ENCODE results near the gene CEP170.

Gene CEP170

DNA sequence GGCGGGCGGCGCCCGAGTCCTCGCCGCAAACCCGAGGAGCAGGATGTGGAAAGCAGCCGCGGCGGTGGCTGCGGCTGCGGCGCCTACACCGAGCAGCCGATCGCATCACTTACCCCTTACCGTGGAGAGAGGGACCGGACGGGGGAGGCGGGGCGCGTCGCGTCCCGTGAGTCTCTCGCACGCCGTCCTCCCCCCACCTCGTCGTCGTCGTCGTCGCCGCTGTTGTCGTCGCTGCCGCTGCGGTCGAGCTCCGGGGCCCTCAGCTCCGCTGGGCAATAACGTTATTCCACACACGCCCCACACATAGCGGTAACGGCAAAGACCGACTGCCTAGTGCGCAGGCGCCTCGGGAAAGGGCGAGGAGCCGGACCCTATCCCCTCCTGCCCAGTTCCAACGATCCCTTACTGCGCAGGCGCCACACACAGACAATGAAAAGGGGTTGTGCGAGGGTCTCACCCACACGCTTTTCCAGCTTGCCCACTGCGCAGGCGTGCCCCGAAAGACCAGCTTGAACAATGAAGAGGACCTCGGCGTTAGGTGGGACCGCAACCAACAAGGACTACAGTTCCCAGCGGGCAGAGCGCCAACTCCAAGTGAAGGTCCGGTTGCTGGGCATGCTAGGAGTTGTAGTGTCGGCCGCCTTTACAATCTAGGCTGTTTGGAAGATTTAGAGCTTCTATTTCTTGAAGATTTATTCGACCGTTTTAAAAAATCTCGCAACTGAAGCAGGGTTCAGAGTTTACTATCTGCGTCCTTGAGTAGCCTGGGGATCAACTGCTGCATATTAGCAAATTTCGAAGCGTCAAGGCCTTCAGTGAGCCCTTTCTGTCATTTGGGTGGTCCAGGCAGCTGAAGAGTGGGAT, at the start of gene CEP170:
Gene CEP170 (minus strand): TSS at position 355 of the 864 bp plus-strand sequence. CDS start 30,001 bp downstream, outside the sequence.
- no peaks in the 10 kb centered on the region for H3K36me3 Mint-ChIP-seq
- H3K27me3 Mint-ChIP-seq, result no peaks in the 10 kb centered on the region
- peak within 1 kb of the TSS; percentile 100 for H3K4me3 Mint-ChIP-seq
- peaks cover 52% of the 10 kb centered on the region for H3K4me1 Mint-ChIP-seq (ENCODE audit: low read depth)
- peak within 1 kb of the TSS; percentile 99 for H3K27ac Mint-ChIP-seq
- H3K9me3 Mint-ChIP-seq (ENCODE audit: low read depth), result no peaks in the 10 kb centered on the region

GRCh38 chr1:243301059-243301458, 46.0 kb upstream of the CEP170 start:
- Mint-ChIP-seq H3K27me3 (no peaks in the 10 kb centered on the region), H3K27ac (no peak overlapping the region), H3K36me3 (peaks cover 38% of the 10 kb centered on the region), H3K4me3 (no peak overlapping the region), H3K9me3 (ENCODE audit: low read depth) (no peaks in the 10 kb centered on the region), H3K4me1 (ENCODE audit: low read depth) (no peaks in the 10 kb centered on the region)

GRCh38 chr1:243299069-243299468, 44.0 kb upstream of the CEP170 start:
- H3K9me3 Mint-ChIP-seq (ENCODE audit: low read depth), result peaks cover 2% of the 10 kb centered on the region
- no peak overlapping the region for H3K4me3 Mint-ChIP-seq
- no peak overlapping the region for H3K27ac Mint-ChIP-seq
- peaks cover 7% of the 10 kb centered on the region for H3K4me1 Mint-ChIP-seq (ENCODE audit: low read depth)
- peaks cover 50% of the 10 kb centered on the region for H3K36me3 Mint-ChIP-seq
- no peaks in the 10 kb centered on the region for H3K27me3 Mint-ChIP-seq

DNA sequence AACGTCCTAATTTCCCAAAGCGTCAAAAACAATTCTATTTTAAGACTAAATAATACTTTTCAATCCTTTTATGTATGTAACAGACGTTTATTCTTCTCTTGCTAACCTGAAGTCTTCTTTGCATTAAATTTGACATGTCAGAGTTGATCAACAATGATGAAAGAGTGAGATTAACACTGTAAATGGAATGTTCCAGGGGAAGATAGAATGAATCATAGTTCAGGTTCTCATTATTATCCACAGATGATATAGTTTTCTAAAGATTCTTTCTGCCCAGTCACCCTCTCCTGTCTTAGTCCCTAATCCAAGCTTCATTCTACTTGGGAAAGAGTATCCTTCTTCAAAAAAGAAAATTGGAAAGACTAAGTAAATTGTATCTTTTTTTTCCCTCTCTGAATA, 39.6 kb upstream of the CEP170 start:
- Mint-ChIP-seq H3K36me3 (peaks cover 55% of the 10 kb centered on the region), H3K4me3 (no peak overlapping the region), H3K4me1 (ENCODE audit: low read depth) (peaks cover 7% of the 10 kb centered on the region), H3K27me3 (no peaks in the 10 kb centered on the region), H3K27ac (peak overlapping the region; percentile 31), H3K9me3 (ENCODE audit: low read depth) (peaks cover 11% of the 10 kb centered on the region)

- no peak overlapping the region for H3K27ac Mint-ChIP-seq
- H3K4me3 Mint-ChIP-seq, result no peak overlapping the region
- no peaks in the 10 kb centered on the region for H3K27me3 Mint-ChIP-seq
- peaks cover 11% of the 10 kb centered on the region for H3K9me3 Mint-ChIP-seq (ENCODE audit: low read depth)
- peaks cover 55% of the 10 kb centered on the region for H3K36me3 Mint-ChIP-seq
- H3K4me1 Mint-ChIP-seq (ENCODE audit: low read depth), result peaks cover 7% of the 10 kb centered on the region
Measured at GRCh38 chr1:243293941-243294722, 39.1 kb upstream of the CEP170 start.

- H3K4me3 Mint-ChIP-seq, result no peak overlapping the region
- peaks cover 52% of the 10 kb centered on the region for H3K36me3 Mint-ChIP-seq
- peaks cover 11% of the 10 kb centered on the region for H3K9me3 Mint-ChIP-seq (ENCODE audit: low read depth)
- H3K4me1 Mint-ChIP-seq (ENCODE audit: low read depth), result peaks cover 18% of the 10 kb centered on the region
- no peak overlapping the region for H3K27ac Mint-ChIP-seq
- no peaks in the 10 kb centered on the region for H3K27me3 Mint-ChIP-seq
Measured at GRCh38 chr1:243292117-243292516, 37.0 kb upstream of the CEP170 start.

- H3K27ac Mint-ChIP-seq, result no peak overlapping the region
- peaks cover 49% of the 10 kb centered on the region for H3K36me3 Mint-ChIP-seq
- peaks cover 11% of the 10 kb centered on the region for H3K9me3 Mint-ChIP-seq (ENCODE audit: low read depth)
- peaks cover 27% of the 10 kb centered on the region for H3K4me1 Mint-ChIP-seq (ENCODE audit: low read depth)
- H3K27me3 Mint-ChIP-seq, result no peaks in the 10 kb centered on the region
- no peak overlapping the region for H3K4me3 Mint-ChIP-seq
Measured at GRCh38 chr1:243291292-243291691, 36.2 kb upstream of the CEP170 start.

GRCh38 chr1:243288062-243288461, 33.0 kb upstream of the CEP170 start:
- H3K4me3 Mint-ChIP-seq, result peak overlapping the region; percentile 38

DNA sequence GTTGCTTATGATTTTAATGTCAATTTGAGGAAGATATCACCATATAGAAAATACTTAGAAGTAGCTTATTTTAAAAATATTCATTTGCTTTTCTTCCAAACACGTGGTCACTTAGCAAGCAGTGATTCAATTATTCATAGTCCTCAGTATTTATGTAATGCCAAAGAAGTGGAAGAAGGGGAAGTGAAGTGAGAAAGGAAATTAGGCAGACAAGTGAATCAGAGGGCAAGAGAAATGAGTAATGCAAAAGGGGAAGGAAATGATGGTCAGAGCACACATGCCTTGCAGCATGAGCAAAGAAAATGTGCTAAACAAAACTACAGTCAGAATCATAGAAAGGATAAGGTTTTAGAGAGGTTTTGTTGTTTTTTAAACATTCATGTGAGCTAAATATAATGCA, 32.6 kb upstream of the CEP170 start:
- Mint-ChIP-seq H3K27me3 (no peaks in the 10 kb centered on the region), H3K4me1 (ENCODE audit: low read depth) (peaks cover 32% of the 10 kb centered on the region), H3K9me3 (ENCODE audit: low read depth) (no peaks in the 10 kb centered on the region), H3K36me3 (peaks cover 32% of the 10 kb centered on the region), H3K4me3 (peak overlapping the region; percentile 38), H3K27ac (peak overlapping the region; percentile 88)

More at GRCh38 chr1:243288062-243288461, 33.0 kb upstream of the CEP170 start:
- Mint-ChIP-seq H3K4me1 (ENCODE audit: low read depth) (peaks cover 32% of the 10 kb centered on the region), H3K9me3 (ENCODE audit: low read depth) (no peaks in the 10 kb centered on the region), H3K27ac (peak overlapping the region; percentile 88), H3K27me3 (no peaks in the 10 kb centered on the region), H3K36me3 (peaks cover 34% of the 10 kb centered on the region)

- H3K4me3 Mint-ChIP-seq, result peak overlapping the region; percentile 38
- peak overlapping the region; percentile 88 for H3K27ac Mint-ChIP-seq
- H3K9me3 Mint-ChIP-seq (ENCODE audit: low read depth), result no peaks in the 10 kb centered on the region
- peaks cover 32% of the 10 kb centered on the region for H3K36me3 Mint-ChIP-seq
- H3K27me3 Mint-ChIP-seq, result no peaks in the 10 kb centered on the region
- peaks cover 32% of the 10 kb centered on the region for H3K4me1 Mint-ChIP-seq (ENCODE audit: low read depth)
Measured at GRCh38 chr1:243287123-243287460, 32.0 kb upstream of the CEP170 start.

- peak overlapping the region; percentile 68 for H3K27ac Mint-ChIP-seq
- H3K4me3 Mint-ChIP-seq, result no peak overlapping the region
- peaks cover 32% of the 10 kb centered on the region for H3K36me3 Mint-ChIP-seq
- H3K4me1 Mint-ChIP-seq (ENCODE audit: low read depth), result peaks cover 32% of the 10 kb centered on the region
- H3K9me3 Mint-ChIP-seq (ENCODE audit: low read depth), result no peaks in the 10 kb centered on the region
- H3K27me3 Mint-ChIP-seq, result no peaks in the 10 kb centered on the region
Measured at GRCh38 chr1:243286409-243287122, 31.5 kb upstream of the CEP170 start.

DNA sequence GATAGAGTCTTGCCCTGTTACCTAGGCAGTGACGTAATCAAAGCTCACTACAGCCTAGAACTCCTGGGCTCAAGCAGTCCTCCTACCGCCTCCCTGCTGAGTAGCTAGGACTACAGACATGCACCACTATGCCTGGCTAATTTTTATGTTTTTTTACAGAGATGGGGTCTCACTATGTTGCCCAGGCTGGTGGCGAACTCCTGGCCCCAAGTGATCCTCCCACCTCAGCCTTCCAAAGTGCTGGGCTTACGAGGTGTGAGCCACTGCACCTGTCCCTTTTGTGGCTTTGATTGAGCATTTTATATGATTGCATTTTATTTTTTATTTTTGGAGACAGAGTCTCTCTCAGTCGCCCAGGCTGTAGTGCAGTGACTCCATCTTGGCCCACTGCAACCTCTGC, 26.6 kb upstream of the CEP170 start:
- Mint-ChIP-seq H3K36me3 (peaks cover 36% of the 10 kb centered on the region), H3K4me3 (no peak overlapping the region), H3K4me1 (ENCODE audit: low read depth) (peaks cover 22% of the 10 kb centered on the region), H3K27me3 (no peaks in the 10 kb centered on the region), H3K27ac (no peak overlapping the region), H3K9me3 (ENCODE audit: low read depth) (peaks cover 3% of the 10 kb centered on the region)

GRCh38 chr1:243280571-243281129, 25.6 kb upstream of the CEP170 start:
- H3K9me3 Mint-ChIP-seq (ENCODE audit: low read depth), result peaks cover 3% of the 10 kb centered on the region
- H3K27ac Mint-ChIP-seq, result peak overlapping the region; percentile 42
- no peak overlapping the region for H3K4me3 Mint-ChIP-seq
- H3K27me3 Mint-ChIP-seq, result no peaks in the 10 kb centered on the region
- H3K4me1 Mint-ChIP-seq (ENCODE audit: low read depth), result peaks cover 12% of the 10 kb centered on the region
- H3K36me3 Mint-ChIP-seq, result peaks cover 40% of the 10 kb centered on the region

GRCh38 chr1:243275316-243275715, 20.2 kb upstream of the CEP170 start:
- Mint-ChIP-seq H3K4me1 (ENCODE audit: low read depth) (peaks cover 8% of the 10 kb centered on the region), H3K4me3 (no peak overlapping the region), H3K9me3 (ENCODE audit: low read depth) (peaks cover 3% of the 10 kb centered on the region), H3K27me3 (no peaks in the 10 kb centered on the region), H3K36me3 (peaks cover 37% of the 10 kb centered on the region), H3K27ac (no peak overlapping the region)

All from activated naive CD8-positive, alpha-beta T cell (primary cell).